T-helper 2 cell (primary cell): ENCODE results near the gene GLRX.
A peak's percentile ranks its signal among the peaks of the same experiment; 100 is the strongest.

Experiments used
- DNase-seq, 5 experiments: peaks; one replicate each; pipeline versions ENCODE4 v3.0.0 to v3.0.0-alpha.2; 2012 to 2022

The GLRX gene

GRCh38 chr5:95808686-95809413, 13.7 kb downstream of the GLRX start:
- peak; percentile 23 to 94 (median 70) for DNase-seq

DNA sequence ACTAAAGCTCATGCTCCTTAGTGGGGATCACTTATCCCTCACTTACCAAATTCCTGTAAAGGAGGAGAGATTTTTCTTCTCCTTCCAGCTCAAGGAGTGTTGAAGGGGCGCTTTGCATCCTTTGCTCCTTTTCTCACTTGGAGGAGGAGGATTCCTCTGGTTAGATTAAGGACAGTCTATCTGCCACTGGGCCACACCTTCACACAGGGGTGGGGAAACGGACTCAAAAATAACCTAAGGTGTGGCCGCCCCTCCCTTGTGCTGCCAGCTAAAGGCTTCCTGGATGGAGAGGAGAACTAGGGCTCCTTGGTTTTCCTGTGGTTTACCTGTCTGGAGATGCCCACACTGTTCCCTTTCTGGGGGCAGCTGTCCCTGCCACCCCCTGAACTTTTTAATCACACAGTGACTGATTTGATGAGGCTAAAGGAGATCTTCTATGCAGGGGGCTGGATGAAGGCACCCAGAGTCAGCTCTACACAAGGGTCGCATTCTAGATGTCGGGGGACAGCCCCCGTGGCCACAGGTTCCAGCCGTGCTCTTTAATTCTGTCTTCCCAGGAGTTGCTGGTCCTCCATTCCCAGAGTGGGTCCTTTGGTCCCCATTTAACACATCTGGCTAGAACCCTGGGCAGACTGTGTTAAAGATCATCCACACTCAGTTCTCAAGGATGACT, 14.4 kb downstream of the GLRX start:
- no peak for DNase-seq

DNA sequence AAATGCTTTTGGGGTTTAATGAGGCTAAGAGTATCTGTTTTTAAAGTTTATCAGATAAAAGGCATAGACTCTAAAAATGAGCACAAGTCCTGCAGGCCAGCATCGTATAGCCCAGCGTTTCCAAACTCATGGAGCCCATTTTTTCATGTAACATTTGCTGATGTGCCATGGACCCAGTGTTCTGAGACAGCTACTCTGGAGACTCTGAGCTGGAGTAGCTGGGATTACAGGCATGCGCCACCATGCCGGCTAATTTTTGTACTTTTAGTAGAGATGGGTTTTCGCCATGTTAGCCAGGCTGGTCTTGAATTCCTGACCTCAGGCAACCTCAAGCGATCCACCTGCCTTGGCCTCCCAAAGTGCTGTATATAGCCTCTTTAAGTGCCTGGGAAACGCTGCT, 15.8 kb downstream of the GLRX start:
- no peak for DNase-seq

DNA sequence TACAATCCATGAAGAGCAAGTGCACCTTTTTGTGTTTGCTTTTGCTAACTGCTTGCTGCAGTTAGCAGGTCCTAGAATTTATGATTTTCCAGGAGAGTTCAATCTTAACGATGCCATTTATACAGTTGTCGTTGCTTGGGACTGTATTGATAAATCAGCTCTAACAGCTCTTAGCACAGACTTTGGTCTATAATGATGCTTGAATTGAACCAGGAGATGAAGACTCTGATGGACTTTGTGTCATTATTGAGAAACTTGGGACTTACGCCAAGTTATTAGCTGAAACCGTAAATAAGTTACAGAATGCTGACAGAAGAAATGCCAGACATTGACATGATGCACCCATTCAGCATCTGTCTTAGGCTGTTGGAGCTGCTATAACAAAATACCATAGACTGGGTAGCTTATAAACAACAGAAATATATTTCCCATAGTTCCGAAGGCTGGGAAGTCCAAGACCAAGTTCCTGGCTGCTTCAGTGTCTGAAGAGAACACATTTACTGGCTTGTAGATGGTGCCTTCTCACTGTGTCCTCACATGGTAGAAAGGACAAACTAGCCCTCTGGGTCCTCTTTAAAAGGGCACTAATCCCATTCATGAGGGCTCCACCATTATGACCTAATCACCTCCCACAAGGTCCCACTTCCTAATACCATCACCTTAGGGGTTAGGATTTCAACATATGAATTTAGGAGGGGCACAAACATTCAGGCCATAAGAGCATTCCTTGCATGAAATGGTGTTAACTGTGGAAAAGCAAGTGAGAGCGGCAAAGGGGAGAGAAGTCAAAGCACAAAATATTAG, 17.6 kb downstream of the GLRX start:
- DNase-seq: no peak

DNA sequence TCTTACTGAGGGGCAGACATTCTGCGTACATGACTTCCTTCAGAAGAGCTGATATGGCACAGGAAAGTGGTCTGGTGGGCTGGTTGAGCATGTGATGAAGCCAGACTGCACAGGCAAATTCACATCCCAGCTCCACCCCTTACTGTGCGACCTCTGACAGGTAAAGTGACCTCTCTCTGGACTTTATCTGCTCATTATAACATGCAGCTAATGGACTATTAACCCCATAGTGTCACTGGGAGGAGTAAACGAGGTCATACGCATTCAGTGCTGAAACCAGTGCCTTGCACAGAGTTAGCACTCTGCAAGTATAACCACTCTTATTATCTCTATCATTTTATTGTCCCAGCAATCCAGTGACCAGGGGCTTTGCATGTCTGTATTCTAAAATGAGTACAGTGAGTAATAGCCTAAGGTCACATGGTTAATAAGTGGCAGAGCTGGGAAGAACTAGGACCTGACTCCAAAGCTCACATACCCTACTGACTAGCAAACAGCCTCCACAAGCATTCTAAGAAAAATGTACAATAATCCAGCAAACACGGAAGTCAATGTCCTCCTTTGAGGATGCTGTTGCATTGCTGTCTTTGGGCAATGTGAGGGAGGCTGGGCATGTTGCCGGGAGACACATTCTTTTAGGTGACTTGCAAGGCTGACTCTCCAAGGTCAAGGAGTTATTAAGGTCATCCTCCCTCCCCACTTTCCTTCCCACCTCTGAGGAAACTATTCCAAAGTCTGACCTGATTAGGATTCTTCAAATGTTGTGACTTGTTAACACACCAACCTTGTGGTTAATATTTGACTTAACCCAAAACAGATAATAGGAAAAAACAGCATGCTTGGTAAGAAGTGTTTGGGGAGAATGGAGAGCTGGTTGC, 19.0 kb downstream of the GLRX start:
- no peak for DNase-seq

GRCh38 chr5:95801961-95802360, 20.6 kb downstream of the GLRX start:
- DNase-seq: no peak

- no peak for DNase-seq
Observed at GRCh38 chr5:95801532-95801931, 21.0 kb downstream of the GLRX start.

DNA sequence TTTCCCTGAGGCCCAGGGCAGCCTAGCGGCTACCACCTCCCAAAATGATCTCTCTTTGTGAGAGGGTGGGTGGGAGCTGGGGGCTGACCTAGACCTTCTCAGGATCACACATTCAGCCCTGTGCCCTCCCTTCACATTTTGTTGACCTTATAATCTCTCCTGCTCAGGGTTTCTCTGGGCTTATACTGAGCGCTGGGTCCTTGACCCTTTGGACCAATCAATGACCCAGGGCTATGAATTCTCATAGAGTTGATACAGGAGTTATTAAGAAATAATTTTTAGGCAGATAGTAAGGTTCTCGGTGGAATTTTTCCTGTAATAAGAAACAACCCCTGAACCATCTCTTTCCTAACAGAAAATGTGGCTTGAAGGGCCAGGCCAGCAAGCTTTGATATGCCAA, 22.0 kb downstream of the GLRX start:
- no peak for DNase-seq

DNA sequence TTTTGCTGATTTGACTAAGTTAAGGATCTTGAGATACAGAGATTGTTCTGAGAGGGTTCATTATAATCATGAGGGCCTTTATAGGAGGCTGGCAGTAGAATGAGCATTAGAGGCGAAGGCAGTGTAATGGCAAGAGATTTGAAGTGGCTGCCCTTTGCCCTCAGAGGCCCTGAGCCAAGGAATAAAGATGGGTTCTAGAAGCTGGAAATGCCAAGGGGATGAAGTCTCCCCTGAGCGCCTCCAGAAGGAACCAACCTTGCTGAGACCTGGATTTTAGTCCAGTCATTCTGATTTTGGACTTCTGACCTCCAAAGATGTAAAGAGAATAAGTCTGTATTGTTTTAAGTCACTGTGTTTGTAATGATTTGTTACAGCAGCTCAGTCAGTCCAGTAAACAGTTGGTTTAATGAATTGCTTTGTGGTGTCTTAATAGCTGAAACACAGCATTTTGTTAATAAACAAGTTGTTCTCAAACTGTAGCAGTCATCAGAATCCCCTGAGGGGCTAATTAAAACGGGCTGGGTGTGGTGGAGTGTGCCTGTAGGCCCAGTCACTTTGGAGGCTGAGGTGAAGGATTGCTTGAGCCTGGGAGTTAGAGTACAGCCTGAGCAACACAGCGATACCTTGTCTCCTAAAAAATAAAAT, 23.2 kb downstream of the GLRX start:
- no peak for DNase-seq

GRCh38 chr5:95798545-95798944, 24.0 kb downstream of the GLRX start:
- no peak for DNase-seq

DNA sequence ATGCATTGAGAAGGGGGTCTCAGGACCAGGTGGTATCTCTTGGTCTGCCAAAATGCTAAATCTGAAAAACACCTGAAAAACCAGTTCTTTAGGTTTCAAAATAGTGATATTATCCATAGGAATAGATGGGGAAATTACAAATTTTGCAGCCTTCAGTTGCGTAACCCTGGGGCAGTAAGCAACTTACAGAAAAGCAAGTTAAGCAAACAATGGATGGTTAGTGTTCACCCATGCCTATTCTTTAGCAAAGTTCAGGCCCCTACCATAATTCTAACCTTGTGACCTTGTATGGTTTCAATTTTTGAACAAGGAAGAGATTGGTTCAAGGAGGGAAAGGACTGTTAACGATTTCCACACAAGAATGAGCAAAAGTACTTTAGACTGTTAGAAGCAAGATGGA, 24.5 kb downstream of the GLRX start:
- DNase-seq: no peak

DNA sequence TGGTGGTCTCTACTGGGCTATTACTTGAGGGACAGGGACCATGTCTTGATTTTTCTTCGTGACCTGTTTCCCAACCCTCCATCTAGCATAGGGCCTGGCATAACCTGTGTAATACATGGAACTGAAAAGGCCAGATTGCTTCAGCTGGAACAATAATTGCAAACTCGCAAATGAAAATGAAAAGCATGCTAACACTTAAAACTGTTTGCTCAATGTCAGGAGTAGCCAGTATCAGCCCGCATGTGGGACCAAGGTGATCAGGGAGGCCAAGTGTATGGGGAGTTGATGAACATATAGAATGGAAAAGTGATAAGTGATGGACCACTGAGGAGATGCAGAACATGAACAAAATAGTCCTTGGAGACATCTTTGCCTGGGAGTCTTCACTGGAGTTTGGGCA, 25.2 kb downstream of the GLRX start:
- no peak for DNase-seq

DNA sequence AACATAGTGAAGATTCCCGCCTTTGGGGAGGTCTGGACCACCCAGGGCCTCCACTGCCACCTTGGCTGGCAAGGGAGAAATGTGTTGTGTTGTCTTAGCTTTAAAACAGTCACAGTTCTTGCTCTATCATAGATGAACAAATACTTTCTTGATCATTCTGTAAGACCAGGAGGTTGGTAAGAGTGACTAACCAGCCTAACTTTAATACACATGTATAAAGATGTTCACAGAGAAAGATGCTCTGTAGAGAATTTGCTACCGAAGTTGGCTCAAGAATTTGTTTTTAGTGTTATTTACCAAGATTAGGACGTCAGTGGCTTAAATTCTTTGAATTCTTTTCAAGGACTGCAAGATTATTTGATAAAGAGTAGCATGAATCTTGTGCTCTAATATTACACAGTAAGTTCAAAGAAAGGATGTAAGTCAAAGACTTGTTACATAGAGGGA, 28.4 kb downstream of the GLRX start:
- DNase-seq: no peak

DNA sequence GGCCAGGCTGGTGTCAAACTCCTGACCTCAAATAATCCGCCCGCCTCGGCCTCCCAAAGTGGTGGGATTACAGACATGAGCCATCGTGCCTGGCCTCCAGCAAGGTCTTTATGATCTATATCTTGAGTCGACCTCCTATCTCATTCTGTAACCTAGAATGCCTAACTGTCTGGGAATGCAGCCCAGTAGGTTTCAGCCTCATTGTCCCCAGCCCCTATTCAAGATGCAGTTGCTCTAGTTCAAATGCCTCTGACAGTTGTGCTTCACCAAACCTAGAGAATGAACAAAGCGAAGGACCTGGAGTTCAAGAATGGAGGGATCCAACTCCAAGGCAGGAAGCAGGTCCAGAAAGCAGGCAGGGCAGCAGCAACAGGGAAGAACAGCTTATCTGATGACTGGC, 30.8 kb downstream of the GLRX start:
- no peak for DNase-seq

GRCh38 chr5:95788493-95788892, 34.0 kb downstream of the GLRX start:
- no peak for DNase-seq

- no peak for DNase-seq
Observed at GRCh38 chr5:95786821-95787418, 35.6 kb downstream of the GLRX start.

DNA sequence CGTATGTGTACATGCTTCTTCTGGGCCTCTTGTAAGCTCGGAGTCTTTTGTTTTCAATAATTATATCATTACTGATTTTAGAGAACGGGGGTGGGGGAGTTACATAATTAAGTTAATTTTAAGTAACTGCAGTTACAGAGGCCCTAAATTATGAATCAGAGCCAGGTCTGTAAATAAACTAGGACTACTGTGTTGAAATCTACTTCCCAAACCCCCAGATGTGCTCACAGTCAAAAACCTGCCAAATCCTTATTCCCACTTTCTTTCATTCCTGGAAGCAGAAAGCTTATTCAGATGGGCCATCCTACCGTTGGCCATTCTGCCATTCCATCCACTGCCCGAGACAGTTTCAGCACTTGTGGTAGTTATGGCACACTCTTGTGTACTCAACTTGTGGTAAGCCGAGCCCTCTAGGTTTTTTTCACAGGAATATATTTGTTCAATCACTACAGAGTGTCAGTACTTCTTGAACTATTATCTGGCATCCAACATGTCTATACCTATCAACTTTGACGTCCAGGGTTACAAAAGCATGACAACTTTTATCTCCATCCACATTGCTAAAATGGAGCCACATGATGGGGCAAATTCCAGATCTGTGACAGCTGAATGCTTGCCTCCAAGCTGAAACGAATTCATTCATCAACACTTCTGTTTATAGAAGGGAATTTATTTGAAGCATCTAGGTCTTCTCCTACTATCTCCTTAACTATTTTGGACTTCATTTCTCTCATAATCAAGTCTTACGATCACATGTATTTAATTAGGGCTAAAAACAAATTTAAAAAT, 37.8 kb downstream of the GLRX start:
- DNase-seq: no peak

DNA sequence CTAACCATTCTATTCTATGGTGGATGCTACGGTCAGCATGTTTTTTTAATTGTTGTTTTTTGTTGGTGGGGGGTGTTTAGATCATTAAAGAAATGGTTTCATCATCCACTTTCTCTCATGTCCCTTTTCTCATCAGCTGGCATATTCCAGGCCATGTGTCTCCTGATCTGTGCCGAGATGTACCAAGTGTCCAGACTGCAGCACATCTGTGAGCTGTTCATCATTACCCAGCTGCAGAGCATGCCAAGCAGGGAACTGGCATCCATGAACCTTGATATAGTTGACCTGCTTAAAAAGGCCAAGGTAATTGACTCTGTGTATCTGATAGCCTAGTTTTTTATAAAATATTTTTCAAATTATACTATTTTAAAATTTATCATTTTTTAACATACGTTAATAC, 38.9 kb downstream of the GLRX start:
- no peak for DNase-seq

DNA sequence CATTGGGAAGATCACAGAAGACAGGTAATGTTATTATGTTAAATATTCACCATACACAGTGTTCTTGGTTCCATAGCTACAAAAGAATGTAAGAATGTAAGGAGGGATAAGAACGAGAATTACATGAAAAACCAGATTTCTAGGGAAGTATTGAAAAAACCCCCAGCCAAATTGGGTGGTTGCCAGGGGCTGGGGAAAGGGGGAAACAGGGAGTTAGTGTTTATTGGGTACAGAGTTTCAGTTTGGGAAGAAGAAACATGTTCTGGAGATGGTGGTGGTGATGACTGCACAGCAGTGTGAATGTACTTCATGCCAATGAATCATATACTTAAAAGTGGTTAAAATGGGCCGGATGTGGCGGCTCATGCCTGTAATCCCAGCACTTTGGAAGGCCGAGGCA, 40.3 kb downstream of the GLRX start:
- DNase-seq: no peak

DNA sequence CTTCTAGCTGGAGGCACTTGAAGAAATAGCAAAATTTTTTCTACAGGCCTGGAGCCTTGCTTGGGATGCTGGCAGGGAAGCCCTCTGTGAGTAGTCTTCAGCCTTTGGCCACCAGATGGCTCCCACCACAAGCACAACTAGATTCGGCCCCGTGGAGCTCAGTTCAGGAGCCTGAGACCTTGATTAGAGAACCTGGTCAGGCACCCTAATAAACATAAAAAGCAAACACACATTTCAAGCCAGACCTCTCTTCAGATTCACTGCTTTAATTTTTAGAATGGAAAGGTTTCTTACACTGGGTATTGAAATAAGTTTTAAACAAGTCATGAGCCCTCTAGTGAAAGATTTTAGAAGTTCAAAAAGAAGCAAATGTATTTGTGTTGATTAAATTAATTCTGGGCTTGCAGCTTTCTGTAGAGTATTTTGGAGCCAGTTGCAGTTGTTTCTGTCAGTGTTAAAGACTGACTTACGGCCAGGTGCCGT, 41.4 kb downstream of the GLRX start:
- peak; percentile 29 to 79 (median 51) for DNase-seq

DNA sequence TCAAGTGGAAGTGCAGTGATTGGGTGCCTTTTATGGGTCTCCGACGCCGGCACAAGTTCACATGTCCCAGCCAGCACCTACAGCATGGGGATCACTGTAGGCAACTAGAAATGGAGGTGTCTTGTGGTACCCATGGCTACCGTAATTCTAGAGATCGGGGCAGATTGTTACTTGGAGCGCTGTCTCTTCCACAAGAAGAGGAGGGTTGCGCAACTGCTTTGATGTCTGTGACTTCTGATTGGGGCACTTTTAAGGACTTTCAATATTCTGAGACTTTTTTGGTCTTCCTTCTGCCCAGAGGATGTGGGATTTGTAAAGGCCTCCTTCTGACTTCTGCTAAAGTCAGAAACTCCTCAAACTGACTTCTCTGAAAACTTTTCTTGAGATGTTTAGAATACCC, 41.9 kb downstream of the GLRX start:
- no peak for DNase-seq
